PC-9 (cell line): ENCODE measurements around the gene MORF4L2. TPM values are rescaled to one million over a fixed set of nuclear protein-coding genes. Genes with fewer than 3 reads are reported as not detected.

Source experiments
- BruUV-seq: library from RNA; stranded (reverse); fragments of 400-500 nt; replicated peaks from 2 replicates; lab custom pipeline; 2021; lab: Mats Ljungman, UMichigan
- CTCF ChIA-PET: fragments of 300-600 bp; sonication (Branson Sonifier 250); formaldehyde crosslinking; loops from one replicate; lab custom pipeline; 2022; ENCODE audit warnings: antibody characterized with exemption; lab: Charles Lee
- POLR2A ChIA-PET: fragments of 300-600 bp; sonication (Branson Sonifier 250); formaldehyde crosslinking; loops from one replicate; lab custom pipeline; 2022; ENCODE audit warnings: antibody characterized with exemption; ENCODE audit not compliant: unreplicated experiment; lab: Charles Lee
- DNase-seq, 2 experiments: peaks; one replicate each; pipeline versions ENCODE4 v3.0.0 to v3.0.0-alpha.2; 2015 to 2022; ENCODE audit warnings: mixed read lengths in 1 of 2
- H2AFZ ChIP-seq: fragments of 200-600 bp; sonication (generic); 2 replicates; pipeline ENCODE4 v1.8.1; 2017; ENCODE audit warnings: antibody characterized with exemption
- H3F3A ChIP-seq: fragments of 200-600 bp; sonication (generic); 2 replicates; pipeline ENCODE4 v1.8.1; 2017; ENCODE audit warnings: antibody characterized with exemption, mild to moderate bottlenecking, low read depth; ENCODE audit not compliant: insufficient read depth
- H3K27ac ChIP-seq: fragments of 200-600 bp; sonication (generic); 2 replicates; pipeline ENCODE4 v1.6.1; 2016; ENCODE audit warnings: mixed run types
- H3K27me3 ChIP-seq: fragments of 200-600 bp; sonication (generic); 2 replicates; pipeline ENCODE4 v1.6.1; 2016; ENCODE audit warnings: low read depth, mixed run types; ENCODE audit not compliant: insufficient read depth
- H3K36me3 ChIP-seq: fragments of 200-600 bp; sonication (generic); 2 replicates; pipeline ENCODE4 v1.6.1; 2016; ENCODE audit warnings: low read depth, mixed run types
- H3K4me1 ChIP-seq: fragments of 200-600 bp; sonication (generic); replicated peaks from 2 replicates; pipeline ENCODE4 v1.6.1; 2016; ENCODE audit warnings: mixed run types; ENCODE audit not compliant: insufficient read depth
- H3K4me2 ChIP-seq: fragments of 200-600 bp; sonication (generic); 2 replicates; pipeline ENCODE4 v1.6.1; 2017; ENCODE audit warnings: mixed run types
- H3K4me3 ChIP-seq: fragments of 200-600 bp; sonication (generic); 2 replicates; pipeline ENCODE4 v1.6.1; 2016; ENCODE audit warnings: mixed run types
- H3K79me2 ChIP-seq: fragments of 200-600 bp; sonication (generic); 2 replicates; pipeline ENCODE4 v1.6.1; 2017; ENCODE audit warnings: low read depth, mixed run types
- H3K9me2 ChIP-seq: fragments of 200-600 bp; sonication (generic); 2 replicates; pipeline ENCODE4 v1.8.1; 2017; ENCODE audit warnings: mild to moderate bottlenecking; ENCODE audit not compliant: insufficient read depth
- H3K9me3 ChIP-seq: fragments of 200-600 bp; sonication (generic); 2 replicates; pipeline ENCODE4 v1.8.1; 2016; ENCODE audit warnings: low read depth; ENCODE audit not compliant: insufficient read depth
- H4K20me1 ChIP-seq: fragments of 200-600 bp; sonication (generic); 2 replicates; pipeline ENCODE4 v1.8.1; 2017; ENCODE audit not compliant: insufficient read depth
- CTCF ChIP-seq: fragments of 200-600 bp; sonication (generic); conservative IDR thresholded peaks from 2 replicates; pipeline ENCODE4 v1.6.1; 2017; ENCODE audit warnings: mixed run types, antibody characterized with exemption, mild to moderate bottlenecking, moderate library complexity
- EZH2 ChIP-seq: fragments of 200-600 bp; sonication (generic); IDR thresholded peaks from 2 replicates; pipeline ENCODE4 v1.8.0; 2017; ENCODE audit warnings: antibody characterized with exemption, low read depth
- intact Hi-C: fragments of 100-400 bp; cut with micrococcal nuclease; formaldehyde crosslinking; loops from one replicate; pipeline ENCODE4 v1.10.0; 2022; ENCODE audit not compliant: unreplicated experiment
- total RNA-seq: library from RNA; stranded (reverse); gene quantifications from 2 replicates; pipeline ENCODE4 v1.2.3, GENCODE V29; 2021

MORF4L2 gene
- total RNA-seq, 1 experiment from 2014 or later: 385 TPM

- intact Hi-C loops: no loop called here
- no peak for DNase-seq
- Histone ChIP-seq H3K9me3 (no peaks in the 10 kb centered on the region), H2AFZ (no peak overlapping the region), H3F3A (peaks cover 10% of the 10 kb centered on the region), H4K20me1 (no peaks in the 10 kb centered on the region), H3K27me3 (no peaks in the 10 kb centered on the region), H3K4me2 (no peak overlapping the region), H3K36me3 (no peaks in the 10 kb centered on the region), H3K27ac (no peak overlapping the region), H3K4me1 (peaks cover 13% of the 10 kb centered on the region), H3K9me2 (no peaks in the 10 kb centered on the region), H3K79me2 (no peaks in the 10 kb centered on the region), H3K4me3 (no peak overlapping the region)
- no peak for TF ChIP-seq EZH2
- no peak for TF ChIP-seq CTCF
- ChIA-PET CTCF (no interaction called here), POLR2A (no interaction called here)
- no TSS peak for BruUV-seq
Measured at GRCh38 chrX:103651151-103651773, 35.2 kb downstream of the MORF4L2 start.

GRCh38 chrX:103647630-103648029 lies 38.9 kb downstream of the MORF4L2 start:
- intact Hi-C loops: no loop called here
- H3K9me3 ChIP-seq: no peaks in the 10 kb centered on the region
- ChIA-PET POLR2A (no interaction called here), CTCF (no interaction called here)
- TF ChIP-seq EZH2 (no peak), CTCF (no peak)
- no peak overlapping the region for H2AFZ ChIP-seq
- no peaks in the 10 kb centered on the region for H3K36me3 ChIP-seq
- H4K20me1 ChIP-seq: no peaks in the 10 kb centered on the region
- H3K4me3 ChIP-seq: no peak overlapping the region
- no peaks in the 10 kb centered on the region for H3K4me1 ChIP-seq
- H3F3A ChIP-seq: no peaks in the 10 kb centered on the region
- H3K27me3 ChIP-seq: no peaks in the 10 kb centered on the region
- H3K9me2 ChIP-seq: no peaks in the 10 kb centered on the region
- BruUV-seq: no TSS peak
- H3K27ac ChIP-seq: no peak overlapping the region
- no peaks in the 10 kb centered on the region for H3K79me2 ChIP-seq
- no peak overlapping the region for H3K4me2 ChIP-seq
- DNase-seq: no peak

GRCh38 chrX:103644125-103644524 lies 42.4 kb downstream of the MORF4L2 start:
- Histone ChIP-seq H3K9me3 (no peaks in the 10 kb centered on the region), H3F3A (peaks cover 16% of the 10 kb centered on the region), H2AFZ (no peak overlapping the region), H3K36me3 (no peaks in the 10 kb centered on the region), H3K4me1 (peaks cover 30% of the 10 kb centered on the region), H3K27ac (no peak overlapping the region), H3K4me3 (no peak overlapping the region), H3K27me3 (no peaks in the 10 kb centered on the region), H4K20me1 (no peaks in the 10 kb centered on the region), H3K79me2 (no peaks in the 10 kb centered on the region), H3K4me2 (no peak overlapping the region), H3K9me2 (no peaks in the 10 kb centered on the region)
- ChIA-PET CTCF (no interaction called here), POLR2A (no interaction called here)
- TF ChIP-seq EZH2 (no peak), CTCF (no peak)
- no TSS peak for BruUV-seq
- intact Hi-C loops: no loop called here
- DNase-seq: no peak
